ENCODE data around the gene RMRP.

Gene RMRP

DNA sequence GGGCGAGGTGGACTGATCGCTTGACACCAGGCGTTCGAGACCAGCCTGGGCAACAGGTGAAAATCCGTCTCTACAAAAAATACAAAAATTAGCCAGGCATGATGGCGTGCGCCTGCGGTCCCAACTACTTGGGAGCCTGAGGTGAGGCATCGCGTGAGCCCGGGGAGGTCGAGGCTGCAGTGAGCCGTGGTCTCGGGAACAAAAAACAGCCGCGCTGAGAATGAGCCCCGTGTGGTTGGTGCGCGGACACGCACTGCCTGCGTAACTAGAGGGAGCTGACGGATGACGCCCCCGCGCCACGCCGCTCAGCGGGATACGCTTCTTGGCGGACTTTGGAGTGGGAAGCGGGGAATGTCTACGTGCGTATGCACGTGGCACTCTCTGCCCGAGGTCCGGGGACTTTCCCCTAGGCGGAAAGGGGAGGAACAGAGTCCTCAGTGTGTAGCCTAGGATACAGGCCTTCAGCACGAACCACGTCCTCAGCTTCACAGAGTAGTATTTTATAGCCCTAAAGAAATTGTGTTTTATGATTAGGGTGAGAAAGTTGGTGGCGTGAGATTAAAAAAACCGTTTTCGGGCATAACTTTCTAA is at the start of gene RMRP:
RMRP (minus strand) TSS at position 474 of the 591 bp plus-strand sequence.
- TF ChIP-seq, protein P1, sequence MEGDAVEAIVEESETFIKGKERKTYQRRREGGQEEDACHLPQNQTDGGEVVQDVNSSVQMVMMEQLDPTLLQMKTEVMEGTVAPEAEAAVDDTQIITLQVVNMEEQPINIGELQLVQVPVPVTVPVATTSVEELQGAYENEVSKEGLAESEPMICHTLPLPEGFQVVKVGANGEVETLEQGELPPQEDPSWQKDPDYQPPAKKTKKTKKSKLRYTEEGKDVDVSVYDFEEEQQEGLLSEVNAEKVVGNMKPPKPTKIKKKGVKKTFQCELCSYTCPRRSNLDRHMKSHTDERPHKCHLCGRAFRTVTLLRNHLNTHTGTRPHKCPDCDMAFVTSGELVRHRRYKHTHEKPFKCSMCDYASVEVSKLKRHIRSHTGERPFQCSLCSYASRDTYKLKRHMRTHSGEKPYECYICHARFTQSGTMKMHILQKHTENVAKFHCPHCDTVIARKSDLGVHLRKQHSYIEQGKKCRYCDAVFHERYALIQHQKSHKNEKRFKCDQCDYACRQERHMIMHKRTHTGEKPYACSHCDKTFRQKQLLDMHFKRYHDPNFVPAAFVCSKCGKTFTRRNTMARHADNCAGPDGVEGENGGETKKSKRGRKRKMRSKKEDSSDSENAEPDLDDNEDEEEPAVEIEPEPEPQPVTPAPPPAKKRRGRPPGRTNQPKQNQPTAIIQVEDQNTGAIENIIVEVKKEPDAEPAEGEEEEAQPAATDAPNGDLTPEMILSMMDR (conservative IDR thresholded peaks at IDR 0.05) = no peak; the same call in 1 of the 2 replicates
- H3K27ac ChIP-seq = peak within 1 kb of the TSS; percentile 97

GRCh38 chr9:35706951-35707350 is 49.1 kb upstream of the RMRP start:
- TF ChIP-seq, protein P1 (conservative IDR thresholded peaks at IDR 0.05) = no peak
- H3K27ac ChIP-seq = no peak overlapping the region

DNA sequence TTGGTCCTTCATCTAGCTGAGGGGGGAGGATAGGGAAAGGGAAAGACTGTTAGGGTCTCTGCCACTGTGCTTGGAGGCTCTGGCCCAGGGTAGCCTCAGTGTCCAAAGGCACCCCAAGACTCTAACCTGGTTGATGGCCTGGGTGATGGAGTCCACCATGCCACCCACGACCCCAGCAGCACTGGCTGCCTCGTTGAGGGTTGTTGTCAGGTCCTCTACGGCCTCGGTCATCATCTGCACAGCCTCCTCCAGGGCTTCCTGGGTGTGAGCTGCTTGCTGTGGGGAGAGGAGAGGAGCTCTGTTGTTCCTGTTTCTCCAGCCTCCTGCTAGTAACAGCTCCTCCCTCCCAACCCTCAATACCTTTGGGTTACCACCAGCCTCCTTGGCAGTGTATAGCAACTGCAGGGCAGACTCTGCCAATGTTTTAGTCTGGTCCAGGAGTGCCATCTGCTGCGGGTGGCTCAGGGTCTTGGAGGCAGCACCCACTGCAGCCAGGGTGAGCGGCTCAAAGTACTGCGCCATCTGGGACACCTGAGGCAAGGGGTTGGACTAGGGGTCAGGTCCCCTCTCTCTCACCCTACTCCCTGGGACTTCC is 48.1 kb upstream of the RMRP start:
- H3K27ac ChIP-seq = no peak overlapping the region
- TF ChIP-seq, protein P1 (conservative IDR thresholded peaks at IDR 0.05) = no peak

DNA sequence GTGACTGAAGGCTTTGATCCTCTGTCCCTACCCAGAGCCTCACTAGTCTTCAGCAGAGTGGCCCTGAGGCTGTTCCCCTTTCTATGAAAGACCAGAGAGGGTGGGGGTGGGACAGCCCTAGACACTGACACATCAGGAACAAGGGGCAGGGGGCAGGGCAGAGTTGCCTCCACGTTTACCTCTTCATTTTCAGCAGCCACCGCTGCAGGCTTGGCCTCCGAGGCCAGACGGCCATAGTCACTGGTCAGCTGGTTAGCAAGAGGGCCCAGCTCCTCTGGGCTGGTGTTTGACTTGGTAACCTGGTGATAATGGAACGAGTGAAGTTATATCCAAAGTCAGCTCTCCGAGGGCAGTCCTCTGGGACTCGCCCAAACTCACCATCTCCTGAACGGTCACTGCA is 47.6 kb upstream of the RMRP start:
- TF ChIP-seq, protein P1 (conservative IDR thresholded peaks at IDR 0.05) = no peak
- H3K27ac ChIP-seq = no peak overlapping the region

DNA sequence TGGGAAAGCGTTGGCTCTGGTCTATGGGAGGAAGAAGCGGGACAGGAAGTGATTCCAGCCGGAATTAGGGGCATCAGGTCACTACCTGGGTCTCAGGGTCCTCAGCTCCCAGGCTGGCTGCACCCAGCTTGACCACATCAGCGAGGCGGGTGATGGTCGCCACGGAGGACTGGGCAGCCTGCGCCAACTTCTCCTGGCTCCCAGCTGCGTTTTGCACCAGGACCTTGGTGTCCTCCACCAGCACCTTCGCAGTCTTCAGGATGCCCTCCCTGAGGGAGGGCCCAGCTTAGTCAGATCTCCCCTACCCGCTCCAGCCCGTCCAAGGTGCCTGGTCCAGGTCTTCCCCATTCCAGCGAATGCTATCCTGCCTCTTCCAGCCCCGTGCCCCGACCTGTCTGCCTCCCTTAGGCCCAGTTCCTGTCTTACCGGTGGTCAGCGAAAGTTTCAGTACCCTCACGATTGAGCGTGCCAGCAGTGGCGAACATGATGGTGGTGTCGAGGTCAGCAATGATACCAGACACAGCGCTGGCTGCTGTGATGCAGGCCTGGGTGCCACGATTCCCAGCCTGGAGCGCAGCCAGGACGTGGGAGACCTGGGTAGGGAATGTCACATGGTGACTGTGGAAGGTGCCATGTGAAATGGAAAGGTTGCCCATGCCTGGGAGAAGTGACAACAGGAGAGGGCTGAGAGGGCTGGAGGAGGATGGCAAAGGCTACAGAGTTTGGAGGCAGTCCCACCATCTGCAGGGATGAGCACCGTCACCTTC is 46.3 kb upstream of the RMRP start:
- H3K27ac ChIP-seq = no peak overlapping the region
- TF ChIP-seq, protein P1 (conservative IDR thresholded peaks at IDR 0.05) = no peak

DNA sequence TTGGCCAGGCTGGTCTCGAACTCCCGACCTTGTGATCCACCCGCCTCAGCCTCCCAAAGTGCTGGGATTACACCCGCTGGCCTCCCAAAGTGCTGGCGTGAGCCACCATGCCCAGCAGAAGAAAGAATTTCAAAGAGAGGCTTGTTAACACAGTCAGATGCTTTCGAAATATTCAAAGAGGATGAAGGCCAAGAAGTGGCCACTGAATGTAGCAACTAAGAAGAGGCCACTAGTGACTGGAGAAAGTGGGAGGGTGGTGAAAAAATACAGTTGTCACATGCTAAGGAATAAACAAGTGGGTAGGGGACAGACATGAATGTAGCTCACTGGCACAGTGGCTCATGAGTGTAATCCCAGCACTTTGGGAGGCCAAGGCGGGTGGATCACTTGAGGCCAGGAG is 44.9 kb upstream of the RMRP start:
- TF ChIP-seq, protein P1 (conservative IDR thresholded peaks at IDR 0.05) = no peak
- no peak overlapping the region for H3K27ac ChIP-seq

- H3K27ac ChIP-seq = no peak overlapping the region
- TF ChIP-seq, protein P1 (conservative IDR thresholded peaks at IDR 0.05) = no peak
Measured at GRCh38 chr9:35700942-35701341, 43.1 kb upstream of the RMRP start.

Data from VCaP (cell line).